G401.6 (cell line): ENCODE measurements around the gene TRIM68.

Experiments
- FAIRE-seq: peaks from 2 replicates; lab custom pipeline; 2012; peaks lifted over from hg19 to GRCh38; lab: Jason Lieb, UNC

TRIM68 gene, protein sequence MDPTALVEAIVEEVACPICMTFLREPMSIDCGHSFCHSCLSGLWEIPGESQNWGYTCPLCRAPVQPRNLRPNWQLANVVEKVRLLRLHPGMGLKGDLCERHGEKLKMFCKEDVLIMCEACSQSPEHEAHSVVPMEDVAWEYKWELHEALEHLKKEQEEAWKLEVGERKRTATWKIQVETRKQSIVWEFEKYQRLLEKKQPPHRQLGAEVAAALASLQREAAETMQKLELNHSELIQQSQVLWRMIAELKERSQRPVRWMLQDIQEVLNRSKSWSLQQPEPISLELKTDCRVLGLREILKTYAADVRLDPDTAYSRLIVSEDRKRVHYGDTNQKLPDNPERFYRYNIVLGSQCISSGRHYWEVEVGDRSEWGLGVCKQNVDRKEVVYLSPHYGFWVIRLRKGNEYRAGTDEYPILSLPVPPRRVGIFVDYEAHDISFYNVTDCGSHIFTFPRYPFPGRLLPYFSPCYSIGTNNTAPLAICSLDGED

DNA sequence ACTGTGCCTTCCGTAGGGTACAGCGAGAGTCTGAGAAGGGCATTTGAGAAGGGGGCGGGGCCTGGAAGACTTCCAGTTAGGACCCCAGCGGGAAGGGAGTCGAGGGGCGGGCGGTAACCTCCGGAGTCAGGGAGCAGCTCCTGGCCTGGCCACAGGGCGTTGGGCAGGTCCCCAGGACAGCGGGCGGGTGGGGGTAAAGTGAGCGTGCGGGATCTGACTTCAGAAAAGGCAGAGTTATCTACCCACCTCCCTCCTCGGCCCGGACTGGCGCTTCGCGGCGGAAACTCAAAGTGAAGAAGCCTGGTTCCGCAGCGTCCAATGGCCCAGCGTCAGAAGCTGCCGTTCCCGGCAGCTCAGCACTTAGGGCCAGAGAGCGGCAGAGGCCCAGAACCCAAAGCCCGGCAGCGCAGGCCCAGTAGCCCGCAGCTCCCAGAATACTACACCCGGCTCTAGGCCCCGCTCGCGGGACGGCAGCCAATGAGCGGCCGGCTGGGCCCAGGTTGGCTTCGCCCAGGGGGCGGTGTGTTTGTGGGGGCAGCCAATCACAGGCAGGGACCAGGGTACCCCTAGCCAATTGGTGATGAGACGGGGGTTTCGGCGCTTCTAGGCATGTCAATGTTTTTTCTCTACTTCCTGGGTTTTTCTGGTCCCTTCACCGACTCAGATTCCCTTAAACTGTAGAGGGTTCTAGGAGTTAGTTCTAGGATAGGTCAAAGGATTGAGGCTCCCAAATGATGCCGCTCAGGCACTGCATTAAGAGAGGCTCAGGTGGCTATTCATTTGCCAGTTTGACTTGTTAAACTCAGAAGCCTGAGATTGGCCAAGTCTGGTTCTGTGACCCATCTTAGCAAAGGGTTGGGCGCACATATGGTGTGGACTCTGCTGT, at the start of gene TRIM68:
Gene TRIM68, minus strand, starts transcription at position 451 of the 886 bp plus-strand sequence. CDS start 2,727 bp downstream, outside the sequence.
- FAIRE-seq = peak; percentile 99

DNA sequence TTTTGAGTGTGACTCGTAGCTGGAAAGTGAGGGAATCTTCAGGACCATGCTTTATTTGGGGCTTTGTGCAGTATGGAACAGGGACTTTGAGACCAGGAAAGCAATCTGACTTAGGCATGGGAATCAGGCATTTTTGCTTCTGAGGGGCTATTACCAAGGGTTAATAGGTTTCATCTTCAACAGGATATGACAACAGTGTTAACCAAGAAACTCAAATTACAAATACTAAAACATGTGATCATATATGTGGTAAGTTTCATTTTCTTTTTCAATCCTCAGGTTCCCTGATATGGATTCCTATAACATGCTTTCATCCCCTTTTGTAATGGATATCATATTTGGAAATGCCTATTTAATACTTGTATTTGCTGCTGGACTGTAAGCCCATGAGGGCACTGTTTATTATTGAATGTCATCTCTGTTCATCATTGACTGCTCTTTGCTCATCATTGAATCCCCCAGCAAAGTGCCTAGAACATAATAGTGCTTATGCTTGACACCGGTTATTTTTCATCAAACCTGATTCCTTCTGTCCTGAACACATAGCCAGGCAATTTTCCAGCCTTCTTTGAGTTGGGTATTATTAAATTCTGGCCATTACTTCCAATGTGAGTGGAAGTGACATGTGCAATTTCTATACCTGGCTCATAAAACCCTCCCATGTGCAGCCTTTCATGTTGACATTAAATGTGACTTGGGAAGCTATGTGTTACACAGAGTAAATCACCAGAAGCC, 46.8 kb upstream of the TRIM68 start:
- FAIRE-seq = no peak

DNA sequence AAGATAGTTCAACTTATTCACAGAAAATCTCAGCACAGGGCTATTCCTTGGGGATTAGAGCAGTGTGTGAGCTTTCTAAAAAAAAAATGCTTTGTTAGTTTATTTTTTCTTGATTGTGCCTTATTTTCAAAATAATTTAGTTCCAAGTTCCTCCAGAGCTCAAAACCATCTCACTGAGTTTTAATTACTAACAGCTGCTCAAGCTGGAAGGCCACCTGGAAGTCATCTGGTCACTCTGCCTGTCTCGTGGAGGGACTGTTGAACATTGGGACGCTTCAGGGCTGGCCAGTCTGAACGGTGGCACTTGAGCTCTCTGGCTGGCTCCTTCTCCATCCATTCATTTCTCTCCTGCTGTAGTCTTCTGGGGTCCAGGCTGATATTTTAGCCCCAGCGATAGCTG, 39.7 kb upstream of the TRIM68 start:
- no peak for FAIRE-seq

DNA sequence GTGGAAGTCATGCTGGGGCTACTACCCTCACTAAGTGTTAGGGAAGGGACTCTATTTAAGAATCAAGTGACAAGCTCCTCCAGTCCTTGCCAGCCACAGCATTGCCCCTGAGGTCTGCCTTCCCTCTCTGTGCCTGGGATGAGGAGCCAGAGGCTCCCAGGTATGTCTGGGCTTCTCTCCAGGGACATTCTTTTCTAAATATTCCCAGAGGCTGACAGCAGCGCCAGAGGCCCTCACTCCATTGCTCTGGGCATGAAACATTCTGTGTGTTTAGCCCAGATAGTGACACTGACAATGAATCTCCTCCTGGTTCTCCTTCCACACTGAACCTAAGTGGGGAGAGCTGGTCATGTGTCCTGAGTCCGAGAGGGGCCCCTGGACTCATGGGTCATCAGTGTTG, 37.9 kb upstream of the TRIM68 start:
- FAIRE-seq = no peak

DNA sequence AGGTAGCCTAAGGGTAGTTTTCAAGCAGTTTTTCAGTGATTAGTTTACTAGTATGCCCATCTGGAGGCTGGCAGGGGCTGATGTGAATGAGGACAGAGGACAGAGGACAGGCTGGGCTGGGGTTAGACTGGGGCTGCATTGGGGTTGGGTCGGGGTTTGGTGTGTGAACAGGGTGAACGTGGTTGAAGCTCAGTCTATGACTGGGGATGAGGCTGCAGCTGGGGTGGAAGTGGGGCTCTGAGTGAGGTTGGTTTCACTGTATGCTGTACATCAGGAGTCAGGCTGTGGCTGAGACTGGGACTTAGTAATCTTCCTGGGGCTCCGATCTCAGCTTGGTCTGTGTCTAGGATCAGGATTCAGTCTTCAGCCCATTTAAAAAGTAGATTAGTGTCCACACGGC, 36.2 kb upstream of the TRIM68 start:
- no peak for FAIRE-seq

DNA sequence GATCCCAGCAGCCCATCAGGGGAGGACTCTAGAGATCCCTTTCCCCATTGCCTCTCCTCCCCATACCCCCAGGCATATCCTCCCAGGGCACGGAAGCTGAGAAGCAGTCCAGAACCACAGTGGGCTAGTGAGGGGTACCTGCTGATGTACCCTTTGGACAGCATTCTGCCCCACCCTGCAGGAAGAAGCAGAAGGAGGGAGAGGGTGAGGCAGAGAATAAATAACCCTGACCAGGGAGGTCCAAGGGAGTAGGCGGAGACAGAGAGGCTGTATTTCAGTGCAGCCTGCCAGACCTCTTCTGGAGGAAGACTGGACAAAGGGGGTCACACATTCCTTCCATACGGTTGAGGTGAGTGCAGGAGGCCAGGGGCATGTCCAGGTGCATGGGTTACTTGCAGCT, 35.7 kb upstream of the TRIM68 start, which contains the start of gene OR51E1:
Gene OR51E1, plus strand, starts transcription at position 301 of the 400 bp plus-strand sequence. CDS start 8,545 bp downstream, outside the sequence.
- FAIRE-seq = no peak

DNA sequence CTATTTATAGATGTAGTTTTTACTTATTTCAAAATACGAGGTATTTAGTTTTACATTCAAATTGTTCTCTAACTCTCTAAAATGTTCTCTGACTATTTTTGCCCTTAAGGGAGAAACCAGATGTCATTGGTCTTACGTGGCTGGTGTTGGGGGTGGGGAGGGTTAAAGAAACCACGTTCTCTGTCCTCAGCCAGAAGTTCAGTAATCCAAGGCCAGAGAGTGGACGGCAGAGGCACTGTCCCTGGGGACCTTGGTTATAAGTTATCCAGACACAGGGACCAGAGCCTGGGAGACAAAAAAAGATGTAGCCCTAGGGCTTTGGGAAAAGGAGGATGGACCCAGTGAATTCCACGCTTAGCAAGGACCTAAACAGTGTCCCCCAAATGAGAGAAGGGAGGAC, 35.0 kb upstream of the TRIM68 start:
- no peak for FAIRE-seq

DNA sequence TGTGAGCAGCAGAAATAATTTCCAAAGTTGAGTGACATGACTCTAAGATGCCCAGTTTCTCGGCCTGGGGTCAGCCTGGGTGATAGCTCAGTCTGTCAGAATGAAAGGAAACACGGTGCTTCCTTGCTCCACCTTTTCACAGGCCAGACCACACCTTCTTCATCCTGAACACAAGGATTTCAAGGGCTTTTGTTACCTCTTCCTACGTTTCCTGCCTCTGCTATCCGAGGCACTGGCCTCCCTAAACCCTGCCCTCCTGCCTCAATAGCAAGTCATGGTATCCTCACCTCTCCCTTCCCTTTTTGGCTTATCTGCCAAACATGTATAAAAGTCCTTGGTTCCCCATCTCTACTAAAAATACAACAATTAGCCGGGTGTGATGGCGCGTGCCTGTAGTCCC, 34.0 kb upstream of the TRIM68 start:
- no peak for FAIRE-seq

DNA sequence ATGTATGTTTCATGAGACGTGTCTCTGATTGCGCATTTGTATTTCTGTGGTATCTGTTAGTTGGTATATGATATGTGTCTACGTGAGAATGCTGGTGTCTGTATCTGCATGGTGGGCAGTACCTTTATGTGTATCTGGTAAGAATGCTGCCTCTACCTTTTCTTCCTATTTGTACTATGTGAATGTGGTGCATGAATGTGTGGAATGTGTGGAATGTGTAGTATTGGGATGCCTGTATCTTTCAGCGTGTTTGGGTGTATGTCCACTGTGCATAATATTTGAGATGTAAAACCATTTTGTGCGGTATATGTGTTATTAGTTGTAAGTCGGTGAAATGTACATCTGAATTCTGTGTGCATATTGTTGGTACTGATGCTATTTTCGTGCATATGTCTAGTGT, 33.5 kb upstream of the TRIM68 start:
- FAIRE-seq = no peak

DNA sequence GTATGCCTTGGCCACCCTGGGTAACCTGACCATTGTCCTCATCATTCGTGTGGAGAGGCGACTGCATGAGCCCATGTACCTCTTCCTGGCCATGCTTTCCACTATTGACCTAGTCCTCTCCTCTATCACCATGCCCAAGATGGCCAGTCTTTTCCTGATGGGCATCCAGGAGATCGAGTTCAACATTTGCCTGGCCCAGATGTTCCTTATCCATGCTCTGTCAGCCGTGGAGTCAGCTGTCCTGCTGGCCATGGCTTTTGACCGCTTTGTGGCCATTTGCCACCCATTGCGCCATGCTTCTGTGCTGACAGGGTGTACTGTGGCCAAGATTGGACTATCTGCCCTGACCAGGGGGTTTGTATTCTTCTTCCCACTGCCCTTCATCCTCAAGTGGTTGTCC, 31.9 kb upstream of the TRIM68 start:
- FAIRE-seq = no peak

DNA sequence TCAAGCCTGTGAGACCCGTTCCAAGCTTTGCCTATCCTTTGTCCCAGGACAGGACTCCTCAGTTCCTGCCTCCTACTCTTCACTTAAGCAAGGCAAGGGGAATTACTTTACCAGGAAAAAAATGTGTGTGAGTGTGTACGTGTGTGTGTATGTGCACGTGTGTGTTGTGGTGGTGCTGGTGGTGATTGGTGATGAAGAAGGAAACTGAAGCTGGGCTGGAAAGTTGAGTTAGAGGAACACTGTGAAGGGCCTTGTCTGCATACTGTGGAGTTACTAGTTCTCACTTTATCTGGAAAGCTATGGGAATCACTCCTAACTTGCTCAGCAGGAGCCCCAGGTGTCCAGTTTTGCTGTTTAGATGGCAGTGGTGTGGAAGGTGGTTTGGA, 29.6 kb upstream of the TRIM68 start:
- no peak for FAIRE-seq

DNA sequence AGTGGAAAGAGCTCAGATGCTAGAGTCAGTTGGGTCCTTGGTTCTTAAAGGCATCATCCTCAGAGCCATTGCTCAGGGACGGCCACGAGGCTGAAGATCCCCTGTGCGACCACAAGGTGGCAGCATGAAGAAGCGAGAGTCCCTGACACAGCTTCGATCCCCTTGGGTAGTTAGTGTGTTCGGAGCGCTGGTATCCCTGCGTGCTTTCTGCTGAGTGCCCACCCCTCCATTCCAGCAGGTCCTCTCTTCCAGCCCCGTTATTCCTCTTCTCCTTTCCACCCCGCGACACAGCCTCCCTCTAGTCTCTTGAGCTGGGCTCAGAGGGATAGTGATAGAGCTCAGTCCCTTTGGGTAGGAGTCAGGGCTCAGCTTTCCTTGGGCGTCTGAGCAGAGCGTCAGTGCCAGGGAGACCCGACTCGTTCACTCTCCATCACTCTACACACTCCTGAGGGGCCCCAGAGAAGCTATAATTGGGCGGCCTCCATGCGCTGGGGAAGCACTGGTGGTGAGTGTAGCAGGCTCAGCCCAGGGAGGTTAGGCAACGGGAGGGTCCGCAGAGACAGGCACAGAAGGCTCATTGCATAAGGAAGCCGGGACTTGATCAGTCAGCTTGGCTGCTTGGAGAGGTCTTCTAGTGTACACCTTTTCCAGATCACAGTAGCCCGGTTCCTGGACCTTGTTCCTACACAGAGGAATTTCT, 29.1 kb upstream of the TRIM68 start, which contains the start of gene OR51D1:
Gene OR51D1, plus strand, starts transcription at position 516 of the 700 bp plus-strand sequence. CDS start 2,314 bp downstream, outside the sequence.
- no peak for FAIRE-seq

DNA sequence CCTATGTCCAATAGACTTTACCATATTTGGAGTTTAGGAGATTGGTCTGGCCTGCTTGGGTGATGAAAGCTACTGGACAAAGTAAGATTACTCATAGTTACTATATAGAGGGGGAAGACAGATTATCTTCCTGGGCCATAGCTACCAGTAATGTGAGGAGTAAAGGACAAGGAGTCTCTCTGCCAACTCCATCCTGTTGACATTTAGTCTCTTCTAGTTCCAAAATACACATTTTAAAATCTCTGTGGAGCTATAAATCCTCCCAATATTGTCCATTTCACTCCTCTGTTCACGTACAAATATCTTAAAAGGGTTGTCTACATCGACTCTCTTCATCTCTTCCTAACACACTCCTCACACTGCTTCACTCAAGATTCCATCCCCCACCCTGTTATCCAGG, 28.1 kb upstream of the TRIM68 start:
- FAIRE-seq = no peak

DNA sequence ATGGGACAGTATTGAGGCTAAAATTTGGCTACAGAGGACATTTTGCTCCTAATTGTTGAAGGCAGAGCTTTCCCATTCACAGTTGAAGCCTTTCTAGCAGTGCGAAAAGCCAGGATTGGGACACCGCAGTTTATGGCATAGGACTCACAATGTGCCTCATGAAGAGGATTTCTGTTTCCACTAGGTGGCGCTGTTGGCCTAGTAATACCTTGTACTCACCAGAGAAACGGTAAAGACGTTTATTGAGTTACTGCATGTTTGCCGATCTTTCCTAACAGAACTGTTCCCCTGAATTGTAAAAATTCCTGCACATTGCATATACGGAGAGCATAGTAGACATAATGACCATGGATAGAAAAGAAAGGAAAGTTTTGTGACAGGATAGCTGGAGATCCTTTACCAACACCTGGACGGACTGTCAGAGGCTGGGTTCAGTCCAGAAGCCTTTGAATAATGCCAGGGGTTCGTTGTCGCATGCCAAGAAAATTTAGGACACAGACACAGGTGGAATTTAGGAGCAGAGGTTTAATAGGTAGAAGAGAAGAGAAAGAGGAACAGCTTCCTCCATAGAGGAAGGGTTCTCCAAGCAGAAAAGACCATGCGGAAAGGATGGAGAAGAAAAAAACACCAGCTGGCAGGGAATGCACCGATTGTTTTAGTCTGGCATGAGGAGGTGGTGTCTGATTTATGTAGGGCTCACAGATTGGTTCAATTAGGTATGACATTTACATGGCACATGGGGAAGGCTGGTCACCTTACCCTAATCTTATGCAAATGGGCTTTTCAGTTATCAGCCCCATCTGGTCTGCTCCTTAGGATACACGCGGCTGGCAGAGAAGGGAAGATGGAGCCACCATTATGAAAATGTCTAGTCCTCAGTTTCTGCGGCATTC, 18.4 kb upstream of the TRIM68 start:
- FAIRE-seq = no peak

DNA sequence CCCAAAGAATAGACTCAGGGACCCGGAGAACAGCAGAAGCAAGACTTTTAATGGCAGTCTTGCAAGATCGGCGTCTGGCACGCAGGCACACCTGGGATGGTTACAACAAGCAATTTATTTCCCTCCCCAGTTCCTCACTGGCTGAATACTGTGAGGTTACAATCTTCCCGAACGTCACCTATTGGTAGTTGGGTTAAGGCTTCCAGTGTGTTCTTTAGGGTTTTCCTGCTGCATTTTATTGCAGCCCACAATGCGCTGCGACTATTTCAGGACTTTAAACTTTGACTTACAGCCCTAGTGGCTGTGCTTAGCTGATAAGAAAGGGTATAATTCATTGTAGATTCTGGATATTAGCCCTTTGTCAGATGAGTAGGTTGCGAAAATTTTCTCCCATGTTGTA, 11.5 kb upstream of the TRIM68 start:
- no peak for FAIRE-seq

DNA sequence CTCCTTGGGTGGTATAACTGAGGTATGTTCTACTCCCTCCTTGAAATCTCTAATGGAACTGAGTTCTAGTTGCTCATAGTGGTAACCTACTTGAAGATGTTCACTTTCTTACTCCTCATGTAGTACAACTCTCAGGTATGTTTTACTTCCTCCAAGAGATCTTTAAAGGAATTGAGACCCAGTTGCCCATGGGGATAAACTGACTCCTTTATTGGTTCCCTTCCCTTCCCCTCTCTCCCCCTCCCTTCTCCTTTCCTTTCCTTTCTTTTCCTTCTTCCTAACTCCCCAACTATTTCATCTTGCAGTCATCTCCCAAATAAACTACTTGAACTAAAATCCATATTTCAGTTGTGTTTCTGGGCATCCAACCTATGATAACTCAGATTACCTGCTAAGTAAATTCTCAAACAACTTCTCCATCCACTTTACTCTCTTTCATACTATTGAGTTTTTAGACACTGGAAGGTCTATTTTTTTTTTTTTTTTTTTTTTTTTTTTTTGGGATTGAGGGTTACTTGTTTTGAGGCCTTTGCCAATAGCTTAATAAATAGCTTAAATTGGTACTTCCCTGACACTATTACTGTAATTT, 7.9 kb upstream of the TRIM68 start:
- no peak for FAIRE-seq

DNA sequence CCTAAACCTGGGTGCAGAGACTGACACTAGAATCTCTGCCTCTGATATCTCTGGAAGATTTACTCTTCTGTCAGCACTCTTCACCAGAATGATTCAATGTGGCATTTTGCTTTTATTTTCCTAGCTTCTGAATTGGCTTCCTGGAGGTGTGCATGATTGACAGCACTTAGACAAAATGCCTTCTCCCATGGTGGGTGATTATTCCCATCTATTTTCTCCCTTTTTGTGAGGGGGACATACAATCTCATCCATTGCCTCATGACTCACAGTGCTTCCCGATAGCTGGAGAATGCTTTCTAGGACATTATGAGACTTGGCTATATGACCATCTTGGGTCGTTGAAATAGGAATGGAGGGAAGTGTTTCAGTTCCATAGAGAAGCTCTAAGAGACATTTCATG, 4.0 kb upstream of the TRIM68 start:
- FAIRE-seq = no peak

DNA sequence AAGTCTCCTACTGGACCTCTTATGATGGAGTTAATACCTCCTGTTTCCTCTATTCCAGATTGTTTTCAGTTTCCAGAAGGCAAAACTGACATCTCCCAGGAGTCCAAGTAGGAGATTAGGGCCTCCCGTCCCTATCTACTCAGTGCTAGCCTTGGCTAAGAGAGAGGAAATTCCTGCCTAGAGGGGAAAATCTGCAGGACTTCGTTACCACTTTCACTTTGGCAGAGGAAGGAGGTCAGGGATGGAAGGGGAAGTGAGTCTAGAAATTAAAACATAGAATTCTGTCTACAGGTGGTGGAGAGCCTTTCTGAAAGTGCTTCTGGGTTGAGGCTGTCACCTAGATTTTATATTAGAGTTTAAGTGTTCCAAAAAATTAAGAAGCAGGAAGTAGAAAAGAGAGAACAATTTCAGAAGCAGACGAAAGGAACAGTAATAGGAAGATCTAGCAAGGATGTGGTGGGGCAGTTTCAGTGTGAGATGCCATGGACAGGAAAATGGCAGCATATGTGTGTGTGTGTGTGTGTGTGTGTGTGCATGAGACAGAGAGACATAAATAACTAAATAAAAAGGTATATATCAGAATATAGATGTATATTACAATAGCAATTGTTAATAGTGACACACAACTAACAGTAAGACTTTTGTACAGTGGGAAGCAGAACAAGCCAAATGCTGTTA, 2.4 kb upstream of the TRIM68 start:
- FAIRE-seq = no peak

DNA sequence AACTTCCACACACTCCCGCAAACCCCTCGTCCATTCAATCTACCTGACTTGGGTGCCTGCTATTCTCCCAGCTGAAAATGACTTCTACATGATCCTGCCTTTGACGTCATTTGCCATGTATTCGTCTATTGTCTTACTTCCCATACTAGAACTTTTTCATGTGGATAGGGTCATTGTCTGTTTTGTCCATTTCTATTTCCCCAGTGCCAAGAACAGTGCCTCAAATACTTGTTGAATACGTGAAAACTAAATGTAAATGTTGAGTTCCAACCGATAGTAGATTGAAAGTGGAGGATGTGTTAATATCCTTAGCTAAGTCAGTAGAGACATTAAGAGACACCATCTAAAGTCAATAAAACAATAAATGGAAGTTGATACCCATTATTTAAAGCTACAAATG, 935 bp downstream of the TRIM68 start:
- FAIRE-seq = no peak
